ENCODE measurements around the gene ERC2.

Gene ERC2

DNA sequence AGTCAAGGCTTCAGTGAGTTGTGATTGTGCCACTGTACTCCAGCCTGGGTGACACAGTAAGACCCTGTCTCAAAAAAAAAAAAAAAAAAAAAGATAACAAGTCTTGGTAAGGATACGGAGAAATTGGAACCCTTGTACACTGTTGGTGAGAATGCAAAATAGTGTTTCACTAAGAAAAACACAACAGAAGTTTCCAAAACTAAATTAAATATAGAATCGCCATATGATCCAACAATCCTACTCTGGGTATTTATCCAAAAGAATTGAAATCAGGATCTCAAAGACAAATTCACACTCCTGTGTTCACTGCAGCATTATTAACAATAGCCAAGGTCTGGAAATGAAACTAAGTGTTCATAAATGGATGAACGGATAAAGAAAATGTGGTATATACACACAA, 149.4 kb downstream of the ERC2 start:
- H3K4me3 ChIP-seq (ENCODE audit: low read depth, low read length): no peak overlapping the region
- TF ChIP-seq MYC (IDR thresholded peaks at IDR 0.05; ENCODE audit: low read depth, low read length) (no peak), POLR2A (IDR thresholded peaks at IDR 0.05; ENCODE audit: extremely low read depth, insufficient read length) (no peak)
- TF ChIP-seq, protein P1, sequence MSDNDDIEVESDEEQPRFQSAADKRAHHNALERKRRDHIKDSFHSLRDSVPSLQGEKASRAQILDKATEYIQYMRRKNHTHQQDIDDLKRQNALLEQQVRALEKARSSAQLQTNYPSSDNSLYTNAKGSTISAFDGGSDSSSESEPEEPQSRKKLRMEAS (IDR thresholded peaks at IDR 0.05; ENCODE audit: low read depth, low read length): no peak
- TF ChIP-seq, protein P2, sequence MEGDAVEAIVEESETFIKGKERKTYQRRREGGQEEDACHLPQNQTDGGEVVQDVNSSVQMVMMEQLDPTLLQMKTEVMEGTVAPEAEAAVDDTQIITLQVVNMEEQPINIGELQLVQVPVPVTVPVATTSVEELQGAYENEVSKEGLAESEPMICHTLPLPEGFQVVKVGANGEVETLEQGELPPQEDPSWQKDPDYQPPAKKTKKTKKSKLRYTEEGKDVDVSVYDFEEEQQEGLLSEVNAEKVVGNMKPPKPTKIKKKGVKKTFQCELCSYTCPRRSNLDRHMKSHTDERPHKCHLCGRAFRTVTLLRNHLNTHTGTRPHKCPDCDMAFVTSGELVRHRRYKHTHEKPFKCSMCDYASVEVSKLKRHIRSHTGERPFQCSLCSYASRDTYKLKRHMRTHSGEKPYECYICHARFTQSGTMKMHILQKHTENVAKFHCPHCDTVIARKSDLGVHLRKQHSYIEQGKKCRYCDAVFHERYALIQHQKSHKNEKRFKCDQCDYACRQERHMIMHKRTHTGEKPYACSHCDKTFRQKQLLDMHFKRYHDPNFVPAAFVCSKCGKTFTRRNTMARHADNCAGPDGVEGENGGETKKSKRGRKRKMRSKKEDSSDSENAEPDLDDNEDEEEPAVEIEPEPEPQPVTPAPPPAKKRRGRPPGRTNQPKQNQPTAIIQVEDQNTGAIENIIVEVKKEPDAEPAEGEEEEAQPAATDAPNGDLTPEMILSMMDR (IDR thresholded peaks at IDR 0.05; ENCODE audit: low read depth, low read length): no peak
- no peak for DNase-seq (ENCODE audit: low read depth)

DNA sequence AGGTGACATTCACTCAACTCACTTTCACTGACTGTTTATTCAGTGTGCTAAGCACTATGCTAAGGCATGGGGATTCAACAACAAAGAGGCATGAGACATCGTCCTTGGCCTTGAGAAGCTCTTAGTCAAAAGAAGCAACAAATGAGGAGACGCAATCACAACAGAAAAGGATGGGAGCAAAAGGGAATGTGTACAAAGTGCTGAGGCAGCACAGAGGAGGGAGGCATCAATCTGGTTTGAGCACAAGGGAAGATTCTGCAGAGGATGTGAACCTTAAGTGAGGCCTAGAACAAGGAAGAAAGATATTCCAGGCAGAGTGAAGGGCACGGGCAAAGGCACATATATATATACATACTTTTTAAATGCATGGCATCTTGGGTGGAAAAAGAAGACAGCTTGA, 151.3 kb downstream of the ERC2 start:
- DNase-seq (ENCODE audit: low read depth): no peak
- TF ChIP-seq MYC (IDR thresholded peaks at IDR 0.05; ENCODE audit: low read depth, low read length) (no peak), POLR2A (IDR thresholded peaks at IDR 0.05; ENCODE audit: extremely low read depth, insufficient read length) (no peak)
- TF ChIP-seq, protein P2 (IDR thresholded peaks at IDR 0.05; ENCODE audit: low read depth, low read length): no peak
- TF ChIP-seq, protein P1 (IDR thresholded peaks at IDR 0.05; ENCODE audit: low read depth, low read length): no peak
- no peak overlapping the region for H3K4me3 ChIP-seq (ENCODE audit: low read depth, low read length)

DNA sequence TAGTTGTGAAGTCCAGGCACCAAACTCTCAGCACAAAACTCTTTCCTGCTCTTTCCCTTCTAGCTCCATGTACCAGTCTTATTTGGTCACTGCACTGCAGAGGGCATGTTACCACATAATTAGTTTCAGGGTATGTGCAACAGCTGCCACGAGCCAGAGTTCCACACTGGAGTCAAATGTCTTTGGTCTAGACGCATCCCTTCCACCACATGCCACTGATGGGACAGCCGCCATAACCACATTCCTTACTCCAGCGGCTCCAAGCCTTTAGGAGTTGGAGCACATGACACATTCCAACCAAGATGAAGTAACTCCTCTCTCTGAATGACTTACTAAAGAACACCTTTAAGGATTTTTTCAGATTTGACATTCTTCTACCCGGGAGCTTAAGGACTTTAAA, 153.4 kb downstream of the ERC2 start:
- DNase-seq (ENCODE audit: low read depth): no peak
- no peak for TF ChIP-seq MYC (IDR thresholded peaks at IDR 0.05; ENCODE audit: low read depth, low read length)
- no peak for TF ChIP-seq POLR2A (IDR thresholded peaks at IDR 0.05; ENCODE audit: extremely low read depth, insufficient read length)
- TF ChIP-seq, protein P2 (IDR thresholded peaks at IDR 0.05; ENCODE audit: low read depth, low read length): no peak
- TF ChIP-seq, protein P1 (IDR thresholded peaks at IDR 0.05; ENCODE audit: low read depth, low read length): no peak
- no peak overlapping the region for H3K4me3 ChIP-seq (ENCODE audit: low read depth, low read length)

DNA sequence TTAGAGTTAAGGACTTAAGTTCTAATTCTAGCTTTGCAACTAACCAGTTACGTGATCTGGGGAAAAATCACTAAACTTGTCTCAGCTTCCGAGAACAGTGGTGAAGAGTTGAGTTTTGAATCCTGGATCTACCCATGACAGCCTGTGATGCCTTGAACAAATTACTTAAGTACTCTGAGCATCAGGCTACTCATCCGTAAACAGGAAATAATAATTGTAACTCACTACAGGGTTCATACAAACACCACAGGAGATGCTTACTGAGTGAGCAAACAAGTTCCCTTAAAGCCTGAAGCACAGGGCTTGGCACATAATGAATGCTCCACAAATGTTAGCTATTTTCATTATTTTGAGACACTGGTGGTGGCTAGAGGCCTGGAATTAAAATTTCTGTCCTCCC, 158.8 kb downstream of the ERC2 start:
- TF ChIP-seq, protein P2 (IDR thresholded peaks at IDR 0.05; ENCODE audit: low read depth, low read length): no peak
- H3K4me3 ChIP-seq (ENCODE audit: low read depth, low read length): no peak overlapping the region

DNA sequence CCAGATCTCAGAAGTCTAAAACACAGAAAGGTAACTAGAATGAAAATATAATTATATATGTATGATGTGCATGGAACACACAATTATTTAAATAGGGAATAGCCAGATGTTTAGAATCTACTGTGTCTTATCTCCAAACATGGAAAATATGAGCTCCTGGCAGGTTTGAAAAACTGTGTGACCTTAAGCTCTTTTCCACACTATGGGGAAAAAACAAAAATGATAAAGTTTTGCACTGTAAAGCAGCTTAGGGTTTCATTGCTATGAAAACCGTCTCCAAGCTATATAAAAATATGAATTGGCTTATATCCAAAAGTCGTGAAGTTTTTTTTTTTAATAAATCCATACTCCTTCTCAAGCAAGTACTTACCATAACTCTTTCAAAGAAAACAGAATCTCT, 159.8 kb downstream of the ERC2 start:
- TF ChIP-seq, protein P2 (IDR thresholded peaks at IDR 0.05; ENCODE audit: low read depth, low read length): no peak
- no peak for TF ChIP-seq MYC (IDR thresholded peaks at IDR 0.05; ENCODE audit: low read depth, low read length)
- TF ChIP-seq, protein P1 (IDR thresholded peaks at IDR 0.05; ENCODE audit: low read depth, low read length): no peak
- TF ChIP-seq POLR2A (IDR thresholded peaks at IDR 0.05; ENCODE audit: extremely low read depth, insufficient read length): no peak
- no peak overlapping the region for H3K4me3 ChIP-seq (ENCODE audit: low read depth, low read length)

More for the DNA sequence above, 158.8 kb downstream of the ERC2 start:
- no peak for DNase-seq (ENCODE audit: low read depth)

DNA sequence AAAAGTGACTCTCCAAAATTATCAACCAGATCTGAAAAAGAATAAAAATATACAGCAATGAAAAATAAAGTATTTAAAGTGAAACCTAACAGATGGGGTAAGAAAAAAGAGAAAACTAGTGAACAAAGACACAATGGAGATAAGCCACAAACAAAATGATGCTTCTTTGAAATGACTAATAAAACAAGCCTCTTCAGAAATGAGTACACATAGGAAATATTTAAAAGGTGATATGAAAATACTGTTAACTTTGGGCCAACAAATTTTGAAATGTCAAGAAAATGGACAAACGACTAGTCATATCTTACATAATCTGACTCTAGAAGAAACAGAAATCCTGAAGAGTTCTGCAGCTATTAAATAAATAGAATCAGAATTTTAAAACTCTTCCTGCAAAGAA, 164.2 kb downstream of the ERC2 start:
- no peak for DNase-seq (ENCODE audit: low read depth)
- H3K4me3 ChIP-seq (ENCODE audit: low read depth, low read length): no peak overlapping the region
- TF ChIP-seq, protein P1 (IDR thresholded peaks at IDR 0.05; ENCODE audit: low read depth, low read length): no peak
- TF ChIP-seq POLR2A (IDR thresholded peaks at IDR 0.05; ENCODE audit: extremely low read depth, insufficient read length): no peak
- TF ChIP-seq MYC (IDR thresholded peaks at IDR 0.05; ENCODE audit: low read depth, low read length): no peak
- TF ChIP-seq, protein P2 (IDR thresholded peaks at IDR 0.05; ENCODE audit: low read depth, low read length): no peak

More for the DNA sequence above, 159.8 kb downstream of the ERC2 start:
- no peak for DNase-seq (ENCODE audit: low read depth)

All from NB4 (cell line).